MM.1S (cell line): ENCODE data around the gene PHC3.

Source experiments
- EZH2 ChIP-seq: fragments of 300-600 bp; sonication (generic); optimal IDR thresholded peaks from 2 replicates; pipeline ENCODE3; 2017; ENCODE audit warnings: low read depth, mild to moderate bottlenecking, antibody characterized with exemption, low read length, mixed read lengths
- EZH2phosphoT487 ChIP-seq: fragments of 300-600 bp; sonication (generic); IDR thresholded peaks from 2 replicates; pipeline ENCODE4 v1.6.1; 2018; ENCODE audit warnings: antibody characterized with exemption, low read length
- TF ChIP-seq, protein P1 (sequence below): fragments of 300-600 bp; sonication (generic); IDR thresholded peaks from 2 replicates; pipeline ENCODE4 v1.5.1; 2016; ENCODE audit warnings: antibody characterized with exemption, low read length, mixed read lengths

GRCh38 chr3:170200987-170201386 is 19.5 kb upstream of the PHC3 start:
- TF ChIP-seq, protein P1, sequence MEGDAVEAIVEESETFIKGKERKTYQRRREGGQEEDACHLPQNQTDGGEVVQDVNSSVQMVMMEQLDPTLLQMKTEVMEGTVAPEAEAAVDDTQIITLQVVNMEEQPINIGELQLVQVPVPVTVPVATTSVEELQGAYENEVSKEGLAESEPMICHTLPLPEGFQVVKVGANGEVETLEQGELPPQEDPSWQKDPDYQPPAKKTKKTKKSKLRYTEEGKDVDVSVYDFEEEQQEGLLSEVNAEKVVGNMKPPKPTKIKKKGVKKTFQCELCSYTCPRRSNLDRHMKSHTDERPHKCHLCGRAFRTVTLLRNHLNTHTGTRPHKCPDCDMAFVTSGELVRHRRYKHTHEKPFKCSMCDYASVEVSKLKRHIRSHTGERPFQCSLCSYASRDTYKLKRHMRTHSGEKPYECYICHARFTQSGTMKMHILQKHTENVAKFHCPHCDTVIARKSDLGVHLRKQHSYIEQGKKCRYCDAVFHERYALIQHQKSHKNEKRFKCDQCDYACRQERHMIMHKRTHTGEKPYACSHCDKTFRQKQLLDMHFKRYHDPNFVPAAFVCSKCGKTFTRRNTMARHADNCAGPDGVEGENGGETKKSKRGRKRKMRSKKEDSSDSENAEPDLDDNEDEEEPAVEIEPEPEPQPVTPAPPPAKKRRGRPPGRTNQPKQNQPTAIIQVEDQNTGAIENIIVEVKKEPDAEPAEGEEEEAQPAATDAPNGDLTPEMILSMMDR, result no peak
- no peak for TF ChIP-seq EZH2
- no peak for TF ChIP-seq EZH2phosphoT487
